Measurements from ENCODE around the gene CADPS2. TPM values are rescaled to one million over a fixed set of nuclear protein-coding genes. Genes with fewer than 3 reads are reported as not detected.
A peak's percentile ranks its signal among the peaks of the same experiment; 100 is the strongest.
"Not testable (repeated sequence)": the region's sequence is repeated elsewhere in the genome, so short reads cannot be mapped to it uniquely, and the experiment has no call there.

The CADPS2 gene
- polyA plus RNA-seq, 3 donors from 2014 or later: not detected

- no peak for DNase-seq
- no peaks in the 10 kb centered on the region for H3K36me3 Mint-ChIP-seq
- H3K4me1 Mint-ChIP-seq: no peaks in the 10 kb centered on the region
- peaks cover 2 to 29% (median 12%) of the 10 kb centered on the region in 6 donors for H3K9me3 Mint-ChIP-seq
- no peak overlapping the region for H3K4me3 Mint-ChIP-seq
- H3K27ac Mint-ChIP-seq: no peak overlapping the region
- peaks cover 2 to 3% (median 3%) of the 10 kb centered on the region in 3 donors for H3K27me3 Mint-ChIP-seq (ENCODE audit: low read depth in 3 of 3)
These were observed 41.9 kb downstream of the CADPS2 start for GRCh38 chr7:122844191-122844988.

- peaks cover 2 to 3% (median 3%) of the 10 kb centered on the region in 3 donors for H3K27me3 Mint-ChIP-seq (ENCODE audit: low read depth in 3 of 3)
- H3K4me3 Mint-ChIP-seq: no peak overlapping the region
- peaks cover 5 to 33% (median 12%) of the 10 kb centered on the region in 6 donors for H3K9me3 Mint-ChIP-seq
- no peaks in the 10 kb centered on the region for H3K4me1 Mint-ChIP-seq
- H3K27ac Mint-ChIP-seq: no peak overlapping the region
- no peaks in the 10 kb centered on the region for H3K36me3 Mint-ChIP-seq
- no peak for DNase-seq
These were observed 43.3 kb downstream of the CADPS2 start for GRCh38 chr7:122842971-122843370.

- H3K4me1 Mint-ChIP-seq; DNase-seq; H3K27ac Mint-ChIP-seq; H3K27me3 Mint-ChIP-seq (ENCODE audit: low read depth in 3 of 3); H3K4me3 Mint-ChIP-seq; H3K36me3 Mint-ChIP-seq: not testable (repeated sequence)
- peaks cover 6 to 33% (median 19%) of the 10 kb centered on the region in 6 donors for H3K9me3 Mint-ChIP-seq
These were observed 50.0 kb downstream of the CADPS2 start for GRCh38 chr7:122836286-122836685.

GRCh38 chr7:122834571-122834942 lies 51.7 kb downstream of the CADPS2 start:
- not testable (repeated sequence) for H3K27ac Mint-ChIP-seq; H3K27me3 Mint-ChIP-seq (ENCODE audit: low read depth in 3 of 3); H3K4me3 Mint-ChIP-seq; DNase-seq; H3K4me1 Mint-ChIP-seq; H3K36me3 Mint-ChIP-seq
- peaks cover 7 to 38% (median 19%) of the 10 kb centered on the region in 6 donors for H3K9me3 Mint-ChIP-seq

GRCh38 chr7:122833888-122834570 lies 52.2 kb downstream of the CADPS2 start:
- Mint-ChIP-seq H3K4me1 (no peaks in the 10 kb centered on the region), H3K27me3 (ENCODE audit: low read depth in 3 of 3) (no peaks in the 10 kb centered on the region), H3K36me3 (peaks cover 0 to 3% (median 0%) of the 10 kb centered on the region in 3 donors), H3K27ac (no peak overlapping the region), H3K4me3 (no peak overlapping the region), H3K9me3 (peaks cover 7 to 38% (median 19%) of the 10 kb centered on the region in 6 donors)
- DNase-seq: no peak

GRCh38 chr7:122831436-122831835 lies 54.8 kb downstream of the CADPS2 start:
- Mint-ChIP-seq H3K36me3 (peaks cover 0 to 3% (median 0%) of the 10 kb centered on the region in 3 donors), H3K9me3 (peaks cover 8 to 46% (median 19%) of the 10 kb centered on the region in 6 donors), H3K4me1 (no peaks in the 10 kb centered on the region), H3K27ac (no peak overlapping the region), H3K27me3 (ENCODE audit: low read depth in 3 of 3) (no peaks in the 10 kb centered on the region), H3K4me3 (no peak overlapping the region)
- no peak for DNase-seq

GRCh38 chr7:122829962-122830361 lies 56.3 kb downstream of the CADPS2 start:
- DNase-seq: no peak
- no peak overlapping the region for H3K4me3 Mint-ChIP-seq
- no peak overlapping the region for H3K27ac Mint-ChIP-seq
- peaks cover 0 to 2% (median 0%) of the 10 kb centered on the region in 3 donors for H3K27me3 Mint-ChIP-seq (ENCODE audit: low read depth in 3 of 3)
- H3K36me3 Mint-ChIP-seq: peaks cover 0 to 3% (median 0%) of the 10 kb centered on the region in 3 donors
- no peaks in the 10 kb centered on the region for H3K4me1 Mint-ChIP-seq
- peaks cover 6 to 39% (median 15%) of the 10 kb centered on the region in 6 donors for H3K9me3 Mint-ChIP-seq

GRCh38 chr7:122827763-122828162 lies 58.5 kb downstream of the CADPS2 start:
- no peak for DNase-seq
- Mint-ChIP-seq H3K36me3 (no peaks in the 10 kb centered on the region), H3K27me3 (ENCODE audit: low read depth in 3 of 3) (peaks cover 0 to 2% (median 0%) of the 10 kb centered on the region in 3 donors), H3K9me3 (peaks cover 9 to 40% (median 13%) of the 10 kb centered on the region in 6 donors), H3K4me1 (no peaks in the 10 kb centered on the region), H3K4me3 (no peak overlapping the region), H3K27ac (no peak overlapping the region)

GRCh38 chr7:122813845-122814244 lies 72.4 kb downstream of the CADPS2 start:
- H3K9me3 Mint-ChIP-seq: peaks cover 0 to 31% (median 13%) of the 10 kb centered on the region in 6 donors
- peaks cover 0 to 2% (median 0%) of the 10 kb centered on the region in 3 donors for H3K27me3 Mint-ChIP-seq (ENCODE audit: low read depth in 3 of 3)
- H3K36me3 Mint-ChIP-seq: no peaks in the 10 kb centered on the region
- H3K4me3 Mint-ChIP-seq: no peak overlapping the region
- no peaks in the 10 kb centered on the region for H3K4me1 Mint-ChIP-seq
- no peak overlapping the region for H3K27ac Mint-ChIP-seq
- no peak for DNase-seq

- no peaks in the 10 kb centered on the region for H3K27me3 Mint-ChIP-seq (ENCODE audit: low read depth in 3 of 3)
- DNase-seq: no peak
- H3K27ac Mint-ChIP-seq: no peak overlapping the region
- no peak overlapping the region for H3K4me3 Mint-ChIP-seq
- H3K9me3 Mint-ChIP-seq: peaks cover 0 to 11% (median 6%) of the 10 kb centered on the region in 6 donors
- H3K4me1 Mint-ChIP-seq: no peaks in the 10 kb centered on the region
- no peaks in the 10 kb centered on the region for H3K36me3 Mint-ChIP-seq
These were observed 82.4 kb downstream of the CADPS2 start for GRCh38 chr7:122803851-122804250.

- H3K27me3 Mint-ChIP-seq (ENCODE audit: low read depth in 3 of 3): no peaks in the 10 kb centered on the region
- no peaks in the 10 kb centered on the region for H3K36me3 Mint-ChIP-seq
- H3K9me3 Mint-ChIP-seq: peaks cover 1 to 11% (median 6%) of the 10 kb centered on the region in 6 donors
- no peaks in the 10 kb centered on the region for H3K4me1 Mint-ChIP-seq
- H3K27ac Mint-ChIP-seq: no peak overlapping the region
- no peak for DNase-seq
- no peak overlapping the region for H3K4me3 Mint-ChIP-seq
These were observed 82.9 kb downstream of the CADPS2 start for GRCh38 chr7:122803323-122803722.

- DNase-seq: no peak
- Mint-ChIP-seq H3K4me3 (peak overlapping the region in 1 of 5 donors; percentile 46), H3K36me3 (no peaks in the 10 kb centered on the region), H3K27ac (no peak overlapping the region), H3K4me1 (no peaks in the 10 kb centered on the region), H3K9me3 (peaks cover 3 to 15% (median 6%) of the 10 kb centered on the region in 6 donors), H3K27me3 (ENCODE audit: low read depth in 3 of 3) (no peaks in the 10 kb centered on the region)
These were observed 83.9 kb downstream of the CADPS2 start for GRCh38 chr7:122802301-122802751.

GRCh38 chr7:122791959-122792545 lies 94.2 kb downstream of the CADPS2 start:
- Mint-ChIP-seq H3K27me3 (ENCODE audit: low read depth in 3 of 3) (no peaks in the 10 kb centered on the region), H3K27ac (no peak overlapping the region), H3K4me3 (no peak overlapping the region), H3K4me1 (no peaks in the 10 kb centered on the region), H3K36me3 (no peaks in the 10 kb centered on the region), H3K9me3 (peaks cover 5 to 41% (median 19%) of the 10 kb centered on the region in 6 donors)
- DNase-seq: no peak

GRCh38 chr7:122790591-122790990 lies 95.7 kb downstream of the CADPS2 start:
- Mint-ChIP-seq H3K9me3 (peaks cover 3 to 44% (median 23%) of the 10 kb centered on the region in 6 donors), H3K36me3 (no peaks in the 10 kb centered on the region), H3K4me3 (no peak overlapping the region), H3K27ac (no peak overlapping the region), H3K4me1 (no peaks in the 10 kb centered on the region), H3K27me3 (ENCODE audit: low read depth in 3 of 3) (no peaks in the 10 kb centered on the region)
- DNase-seq: no peak

Measured in immature natural killer cell (primary cell).